Gastroesophageal sphincter (tissue), 3 donors: Measurements from ENCODE around the gene NADK2.

Experiments used
- CTCF ChIP-seq, 4 experiments: fragments of 200-600 bp in 2 of 4; fragments of 450-650 bp in 2 of 4; sonication (generic) in 1 of 4; IDR thresholded peaks; one replicate each; pipeline ENCODE4 v1.5.1; 2017 to 2019; ENCODE audit warnings: antibody characterized with exemption in 4 of 4, mild to moderate bottlenecking in 2 of 4, moderate library complexity in 2 of 4
- POLR2A ChIP-seq, 2 donors: fragments of 450-650 bp; IDR thresholded peaks; one replicate each; pipeline ENCODE4 v1.6.1; 2017; ENCODE audit warnings: antibody characterized with exemption in 2 of 2, mild to moderate bottlenecking in 2 of 2, moderate library complexity in 1 of 2

DNA sequence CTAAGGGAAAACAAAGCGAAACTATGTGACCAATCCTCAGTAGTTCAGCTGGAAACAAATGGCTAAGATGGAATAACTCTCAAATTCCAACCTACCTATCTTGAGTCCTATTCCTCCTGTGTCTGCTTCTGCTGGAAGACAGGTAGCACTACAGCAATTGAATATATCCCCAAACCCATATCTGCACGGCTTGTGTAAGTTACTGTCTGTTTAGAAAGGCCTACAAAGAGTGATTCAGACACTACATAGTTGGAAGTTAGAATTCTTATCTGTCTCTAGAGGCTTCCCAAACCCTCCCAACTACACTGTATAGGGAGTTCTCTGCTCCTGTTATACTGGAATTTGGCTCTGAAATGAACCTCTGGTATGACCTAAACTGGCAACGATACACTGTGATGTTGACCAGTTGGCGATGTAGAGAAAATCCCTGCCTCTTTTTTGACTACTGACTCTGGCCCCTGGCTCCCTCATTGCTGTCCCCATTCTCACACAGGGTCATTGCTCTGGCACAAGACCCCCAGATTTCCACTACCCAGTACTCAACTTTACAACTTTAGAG lies 22.6 kb upstream of the NADK2 start:
- TF ChIP-seq CTCF (IDR thresholded peaks at IDR 0.05): no peak
- TF ChIP-seq POLR2A (IDR thresholded peaks at IDR 0.05): no peak
